ENCODE data around the gene WNK2.

Gene WNK2

GRCh38 chr9:93164085-93164484 is 19.9 kb upstream of the WNK2 start:
- no peak for DNase-seq

DNA sequence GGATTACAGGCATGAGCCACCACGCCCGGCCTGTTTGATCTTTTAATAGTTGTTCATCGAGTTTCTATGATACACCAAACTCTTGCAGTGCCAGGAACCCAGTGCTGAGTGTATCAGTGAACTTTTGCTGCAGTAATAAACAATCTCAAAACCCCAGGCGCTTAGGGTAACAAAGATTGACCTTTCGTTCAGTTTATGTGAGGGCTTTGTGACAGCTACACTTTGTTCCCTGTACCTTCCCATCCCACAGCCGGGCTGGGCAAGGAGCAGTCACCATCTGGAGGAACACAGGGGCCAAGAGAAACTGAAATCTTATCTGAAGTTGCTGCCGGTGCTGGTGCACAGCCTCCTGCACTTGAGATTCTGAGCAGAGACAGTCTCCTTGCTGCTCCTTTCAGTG is 17.2 kb upstream of the WNK2 start:
- DNase-seq, result no peak

DNA sequence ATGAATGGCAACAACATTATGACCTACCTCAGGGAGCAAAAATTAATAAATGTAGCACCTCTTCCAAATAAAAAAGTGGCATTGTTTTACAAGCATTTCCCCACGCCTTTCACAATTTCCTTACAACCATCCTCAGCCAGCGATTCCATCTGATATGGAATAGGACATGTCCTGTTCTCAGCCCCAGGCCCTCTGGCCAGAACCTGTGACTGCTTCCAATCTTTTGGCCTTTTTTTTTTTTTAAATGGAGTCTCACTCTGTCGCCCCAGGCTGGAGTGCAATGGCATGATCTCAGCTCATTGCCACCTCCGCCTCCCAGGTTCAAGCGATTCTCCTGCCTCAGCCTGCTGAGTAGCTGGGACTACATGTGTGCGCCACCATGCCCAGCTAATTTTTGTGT is 16.8 kb upstream of the WNK2 start:
- DNase-seq, result no peak

- no peak for DNase-seq
Observed at GRCh38 chr9:93167838-93168237, 16.1 kb upstream of the WNK2 start.

DNA sequence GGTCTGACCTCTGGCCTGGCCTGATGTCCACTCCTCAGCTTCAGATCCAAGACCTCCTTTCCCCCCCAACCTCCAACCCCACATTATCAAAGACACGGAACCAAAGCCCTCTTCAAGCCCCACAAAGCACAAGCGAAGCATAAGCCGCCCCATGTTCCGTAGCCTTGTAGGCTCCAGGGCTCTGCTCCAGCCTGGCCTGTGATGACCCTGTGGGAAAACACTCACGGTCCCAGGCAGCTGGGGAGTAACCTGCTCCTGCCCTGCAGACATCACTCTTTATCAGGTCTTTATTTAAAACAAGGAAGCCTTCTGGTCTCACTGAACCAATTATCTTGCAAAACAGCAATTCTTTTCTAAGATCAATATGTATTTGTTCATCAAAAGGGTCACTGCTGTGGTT is 15.4 kb upstream of the WNK2 start:
- DNase-seq, result no peak

GRCh38 chr9:93169444-93169843 is 14.5 kb upstream of the WNK2 start:
- no peak for DNase-seq

- no peak for DNase-seq
Observed at GRCh38 chr9:93170571-93170970, 13.4 kb upstream of the WNK2 start.

- no peak for DNase-seq
Observed at GRCh38 chr9:93171261-93171990, 12.5 kb upstream of the WNK2 start.

DNA sequence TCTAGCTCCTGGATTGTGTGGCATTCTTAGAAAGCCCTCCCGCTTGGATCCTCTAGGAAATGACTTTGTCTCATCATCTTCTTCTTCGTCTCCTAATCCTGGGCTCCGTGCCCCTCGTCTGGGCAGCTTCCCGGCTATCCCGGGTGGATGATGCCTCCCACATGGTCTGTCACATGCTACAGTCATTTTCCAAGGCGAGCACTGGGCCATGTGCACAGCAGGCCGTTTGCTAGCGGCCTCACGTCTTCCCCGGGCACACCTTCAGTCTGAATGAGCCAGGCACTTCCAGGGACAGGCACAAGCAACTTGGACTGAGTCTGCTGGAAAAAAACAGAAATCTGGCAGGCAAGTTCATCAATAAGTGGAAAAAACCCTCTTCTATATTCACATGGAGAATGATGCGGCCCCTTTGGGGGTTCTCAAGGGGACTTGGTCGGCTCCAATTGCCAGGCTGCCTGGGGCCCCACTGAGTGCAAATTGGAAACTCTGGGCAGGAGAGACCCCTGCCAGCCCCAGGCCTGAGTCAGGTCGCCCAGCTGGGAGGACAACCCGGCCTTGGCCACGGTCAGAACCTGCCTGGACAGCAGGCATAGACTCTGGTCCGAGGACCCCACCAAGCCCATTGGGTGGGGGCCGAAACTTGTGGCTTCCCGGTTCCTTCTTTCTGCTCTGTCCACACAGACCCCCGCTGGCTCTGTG is 11.1 kb upstream of the WNK2 start:
- no peak for DNase-seq

GRCh38 chr9:93173365-93174051 is 10.4 kb upstream of the WNK2 start:
- no peak for DNase-seq

GRCh38 chr9:93174976-93175375 is 9.0 kb upstream of the WNK2 start:
- DNase-seq, result no peak

DNA sequence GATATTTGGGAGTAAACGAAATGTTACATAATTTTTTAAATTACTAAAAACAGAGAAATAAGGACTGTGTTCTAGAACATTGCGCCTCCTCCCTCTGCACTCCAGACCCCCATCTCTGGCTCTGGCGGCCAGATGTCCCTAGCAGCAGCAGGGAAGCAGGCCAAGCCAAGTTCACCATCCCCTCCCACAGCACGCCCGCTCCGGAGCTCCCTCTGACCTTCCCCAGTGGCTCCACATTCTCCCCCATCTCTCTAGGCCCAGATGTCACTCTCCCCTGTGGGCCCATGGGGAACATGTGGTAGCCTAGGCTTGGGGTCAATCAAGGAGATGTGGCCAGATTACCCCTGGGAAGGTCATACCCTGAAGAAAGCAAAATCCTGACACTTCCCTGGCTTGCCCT is 6.3 kb upstream of the WNK2 start:
- DNase-seq, result no peak

DNA sequence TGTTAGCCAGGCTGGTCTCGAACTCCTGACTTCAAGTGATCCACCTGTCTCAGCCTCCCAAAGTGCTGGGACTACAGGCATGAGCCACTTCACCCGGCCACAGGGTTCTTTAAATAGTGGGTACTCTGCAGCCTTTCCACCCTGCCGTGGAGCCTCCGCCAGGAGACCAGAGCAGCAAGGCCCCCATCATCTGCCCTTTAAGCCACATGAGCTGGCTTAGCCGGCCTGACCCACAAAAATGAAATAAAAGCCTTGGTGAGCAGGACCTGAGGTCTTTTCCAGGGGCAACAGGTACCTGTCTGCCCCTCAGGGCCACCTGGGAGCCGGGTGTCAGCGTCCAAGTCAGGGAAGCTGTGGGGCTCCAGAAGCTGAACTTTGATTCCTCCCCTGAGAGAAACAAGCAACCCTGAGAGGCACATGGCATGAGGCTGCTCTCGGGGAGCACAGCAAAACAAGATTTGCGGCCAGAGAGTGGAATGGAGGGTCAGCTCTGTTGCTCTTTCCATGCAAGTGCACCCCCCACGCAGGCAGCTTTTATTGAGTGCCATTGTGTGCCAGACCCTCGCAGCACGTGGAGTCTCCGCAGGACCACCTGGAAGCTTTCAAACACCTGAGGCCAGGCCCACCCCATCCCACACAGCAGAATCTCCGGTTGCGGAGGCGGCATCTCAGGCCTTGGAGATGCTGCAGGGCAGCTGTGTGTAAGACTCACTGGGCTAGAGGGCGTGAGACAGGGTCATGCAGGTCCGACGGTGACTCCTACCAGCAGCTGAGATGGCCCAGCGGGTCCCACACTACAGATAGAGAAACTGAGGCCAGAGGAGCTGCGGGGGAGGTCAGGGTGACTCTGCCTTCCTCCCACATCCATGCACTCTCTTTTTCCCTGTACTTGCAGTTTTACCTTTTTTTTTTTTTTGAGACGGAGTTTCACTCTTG is 4.8 kb upstream of the WNK2 start:
- DNase-seq, result no peak

GRCh38 chr9:93180938-93181337 is 3.0 kb upstream of the WNK2 start:
- DNase-seq, result no peak

- DNase-seq, result no peak
Observed at GRCh38 chr9:93181672-93182435, 2.1 kb upstream of the WNK2 start.

- no peak for DNase-seq
Observed at GRCh38 chr9:93182572-93182971, 1.4 kb upstream of the WNK2 start.

- no peak for DNase-seq
Observed at GRCh38 chr9:93183131-93183662, 742 bp upstream of the WNK2 start.

DNA sequence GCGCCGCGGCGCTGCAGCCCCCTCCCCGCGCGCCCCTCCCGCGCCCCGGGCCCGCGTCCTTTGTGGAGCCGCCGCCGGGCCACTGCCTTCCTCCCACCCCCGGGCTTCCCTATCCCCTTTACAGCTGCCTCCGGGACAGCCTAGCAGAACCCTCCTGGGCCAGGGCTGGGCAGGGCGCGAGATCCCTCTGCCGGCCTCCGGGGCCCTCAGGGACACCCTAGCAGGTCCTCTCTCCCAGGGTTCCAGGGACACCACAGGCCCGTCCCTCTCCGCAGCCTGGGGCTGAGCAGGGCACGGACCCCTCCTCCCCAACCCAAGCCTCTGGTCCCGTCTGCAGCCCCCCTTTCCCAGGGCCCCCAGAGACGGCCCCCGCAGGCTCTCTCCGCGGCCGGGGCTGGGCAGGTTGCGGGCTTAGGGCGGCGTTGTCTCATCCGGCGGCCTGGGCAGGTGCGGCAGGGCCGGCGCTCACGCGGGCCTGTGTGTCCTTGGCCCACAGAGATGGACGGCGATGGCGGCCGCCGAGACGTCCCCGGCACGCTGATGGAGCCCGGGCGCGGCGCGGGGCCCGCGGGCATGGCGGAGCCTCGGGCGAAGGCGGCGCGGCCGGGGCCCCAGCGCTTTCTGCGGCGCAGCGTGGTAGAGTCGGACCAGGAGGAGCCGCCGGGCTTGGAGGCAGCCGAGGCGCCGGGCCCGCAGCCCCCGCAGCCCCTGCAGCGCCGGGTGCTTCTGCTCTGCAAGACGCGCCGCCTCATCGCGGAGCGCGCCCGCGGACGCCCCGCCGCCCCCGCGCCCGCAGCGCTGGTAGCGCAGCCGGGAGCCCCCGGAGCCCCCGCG is 710 bp downstream of the WNK2 start:
- DNase-seq, result no peak

- no peak for DNase-seq
Observed at GRCh38 chr9:93185266-93186214, 1.6 kb downstream of the WNK2 start.

All from stimulated activated CD8-positive, alpha-beta memory T cell treated with anti-CD3 and anti-CD28 coated beads, Interleukin-4, amount 100 ng/mL, for 48 hours (primary cell).